HFFc6 (cell line): ENCODE results near the gene CRISPLD2. TPM values are rescaled to one million over a fixed set of nuclear protein-coding genes. Genes with fewer than 3 reads are reported as not detected.

Experiments
- DNase-seq: peaks from one replicate; pipeline ENCODE4 v3.0.0-alpha.2; 2018
- H3K27ac Mint-ChIP-seq: 2 replicates; pipeline ENCODE4 v1.8.0; 2020; ENCODE audit warnings: mild to moderate bottlenecking, mixed read lengths
- H3K27me3 Mint-ChIP-seq: 2 replicates; pipeline ENCODE4 v1.8.0; 2021; ENCODE audit warnings: mild to moderate bottlenecking, moderate library complexity, mixed read lengths; ENCODE audit not compliant: insufficient read depth
- H3K36me3 Mint-ChIP-seq: 2 replicates; pipeline ENCODE4 v1.8.0; 2021; ENCODE audit warnings: low read depth, mixed read lengths
- H3K4me1 Mint-ChIP-seq: 2 replicates; pipeline ENCODE4 v1.8.0; 2020; ENCODE audit warnings: low read depth, mixed read lengths
- H3K4me3 Mint-ChIP-seq: 2 replicates; pipeline ENCODE4 v1.8.0; 2020; ENCODE audit warnings: mild to moderate bottlenecking, moderate library complexity, mixed read lengths
- H3K9me3 Mint-ChIP-seq: 2 replicates; pipeline ENCODE4 v1.8.0; 2020; ENCODE audit warnings: mild to moderate bottlenecking, mixed read lengths
- CTCF ChIP-seq: fragments of 200-600 bp; sonication (generic); IDR thresholded peaks from 2 replicates; pipeline ENCODE4 v1.5.0; 2021; ENCODE audit warnings: antibody characterized with exemption, mild to moderate bottlenecking
- total RNA-seq, 6 experiments: library from RNA; stranded (reverse); fragmentation: NEBNext Ultra II Directional; extraction: Animal tissue kit (Norgen Biotek cat#: 25700); gene quantifications; 2 replicates in 1 of 6; 3 replicates in 5 of 6; pipeline ENCODE4 v1.2.3, GENCODE V29; 2021

The CRISPLD2 gene
- total RNA-seq, 6 experiments from 2014 or later = 12.2 to 15.5 (median 13.6) TPM

- no peak overlapping the region for H3K4me3 Mint-ChIP-seq
- TF ChIP-seq CTCF = no peak
- H3K27ac Mint-ChIP-seq = no peak overlapping the region
- no peaks in the 10 kb centered on the region for H3K9me3 Mint-ChIP-seq
- peak; percentile 16 for DNase-seq
- peaks cover 10% of the 10 kb centered on the region for H3K4me1 Mint-ChIP-seq
- no peaks in the 10 kb centered on the region; the same call in 1 of the 2 replicates for H3K27me3 Mint-ChIP-seq
- H3K36me3 Mint-ChIP-seq = peaks cover 7% of the 10 kb centered on the region; the same call in 1 of the 2 replicates
Measured at GRCh38 chr16:84874553-84874952, 54.8 kb downstream of the CRISPLD2 start.

- Mint-ChIP-seq H3K36me3 (peaks cover 11% of the 10 kb centered on the region; the same call in 1 of the 2 replicates), H3K4me3 (no peak overlapping the region), H3K27me3 (no peaks in the 10 kb centered on the region; the same call in 1 of the 2 replicates), H3K9me3 (no peaks in the 10 kb centered on the region), H3K4me1 (peaks cover 15% of the 10 kb centered on the region), H3K27ac (no peak overlapping the region; the same call in 1 of the 2 replicates)
- DNase-seq = peak; percentile 16
- TF ChIP-seq CTCF = no peak
Measured at GRCh38 chr16:84874983-84875382, 55.2 kb downstream of the CRISPLD2 start.

DNA sequence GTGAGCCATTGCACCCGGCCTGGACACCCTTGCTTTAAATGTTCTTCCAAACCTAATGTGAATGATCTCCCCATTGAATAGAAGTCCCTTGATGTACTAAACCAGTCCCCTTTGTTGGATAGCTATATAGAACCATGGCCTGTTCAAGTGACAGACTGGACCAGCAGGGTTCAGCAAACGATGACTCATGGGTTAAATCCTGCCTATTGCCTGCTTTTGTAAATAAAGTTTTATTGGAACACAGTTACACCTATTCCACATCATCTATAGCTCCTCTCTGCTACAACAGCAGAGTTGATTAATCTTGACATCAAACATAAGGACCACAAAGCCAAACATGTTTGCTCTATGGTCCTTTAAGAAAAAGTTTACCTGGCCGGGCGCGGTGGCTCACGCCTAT, 56.1 kb downstream of the CRISPLD2 start:
- no peaks in the 10 kb centered on the region for H3K9me3 Mint-ChIP-seq
- peaks cover 20% of the 10 kb centered on the region for H3K4me1 Mint-ChIP-seq
- TF ChIP-seq CTCF = no peak
- no peak overlapping the region for H3K4me3 Mint-ChIP-seq
- no peak for DNase-seq
- H3K36me3 Mint-ChIP-seq = peaks cover 11% of the 10 kb centered on the region; the same call in 1 of the 2 replicates
- no peaks in the 10 kb centered on the region; the same call in 1 of the 2 replicates for H3K27me3 Mint-ChIP-seq
- H3K27ac Mint-ChIP-seq = no peak overlapping the region

DNA sequence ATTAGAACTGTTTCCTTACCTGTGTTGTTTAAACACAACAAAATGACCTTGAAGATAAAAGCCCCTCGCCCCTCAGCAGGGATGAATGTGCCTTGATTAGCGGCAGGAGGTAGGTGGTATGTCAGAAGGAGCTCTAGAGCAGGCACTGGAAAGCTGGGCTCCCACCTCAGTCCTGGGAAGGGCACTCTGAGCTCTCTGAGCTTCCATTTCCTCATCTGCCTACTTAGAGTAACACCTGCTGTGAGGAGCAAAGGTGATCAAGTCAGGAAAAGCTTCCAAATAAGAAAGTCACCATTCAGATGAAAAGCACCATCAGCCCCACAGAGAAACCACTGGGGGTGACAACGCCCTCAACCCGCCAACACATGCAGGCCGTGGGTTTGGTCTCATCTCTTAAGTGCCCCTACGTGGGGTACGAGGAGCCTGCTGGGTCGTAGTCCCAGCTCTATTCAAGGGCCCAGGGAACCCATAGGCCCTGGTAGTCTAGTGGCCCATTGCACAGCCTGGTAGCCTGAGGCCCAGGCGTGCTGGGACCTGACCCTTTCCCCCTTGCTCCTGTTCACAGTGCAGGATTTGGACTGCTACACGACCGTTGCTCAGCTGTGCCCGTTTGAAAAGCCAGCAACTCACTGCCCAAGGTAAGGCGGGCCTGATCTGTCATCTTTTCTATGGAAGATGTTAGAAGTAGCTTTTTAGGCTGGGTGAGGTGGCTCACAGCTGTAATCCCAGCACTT, 57.3 kb downstream of the CRISPLD2 start:
- H3K4me3 Mint-ChIP-seq = no peak overlapping the region

DNA sequence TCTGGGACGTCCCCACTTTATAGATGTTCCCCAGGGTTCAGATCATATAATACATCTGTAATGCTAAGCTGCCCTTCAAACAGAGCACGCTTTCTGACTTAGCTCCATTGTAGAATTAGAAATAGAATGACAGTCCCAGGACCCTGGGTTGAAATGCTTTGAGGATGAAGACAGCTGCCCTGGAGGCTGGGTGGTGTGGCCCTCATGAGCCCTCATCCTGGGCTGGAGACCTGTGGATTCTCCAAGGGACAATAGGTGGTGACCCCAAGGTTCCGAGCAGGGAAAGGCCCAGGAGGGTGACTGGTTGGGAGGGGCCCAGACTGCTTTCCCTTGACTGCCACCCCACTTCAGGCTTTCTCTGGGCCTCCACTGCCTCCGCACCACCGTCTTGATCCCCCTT, 59.0 kb downstream of the CRISPLD2 start:
- no peaks in the 10 kb centered on the region; the same call in none of the 2 replicates for H3K27me3 Mint-ChIP-seq

More for the DNA sequence above, 57.3 kb downstream of the CRISPLD2 start:
- Mint-ChIP-seq H3K9me3 (no peaks in the 10 kb centered on the region; the same call in 1 of the 2 replicates), H3K4me1 (peaks cover 32% of the 10 kb centered on the region), H3K36me3 (peaks cover 21% of the 10 kb centered on the region), H3K27ac (no peak overlapping the region), H3K27me3 (no peaks in the 10 kb centered on the region; the same call in none of the 2 replicates)
- TF ChIP-seq CTCF = no peak
- DNase-seq = no peak

More for the DNA sequence above, 59.0 kb downstream of the CRISPLD2 start:
- Mint-ChIP-seq H3K4me1 (peaks cover 46% of the 10 kb centered on the region), H3K27ac (no peak overlapping the region), H3K4me3 (no peak overlapping the region), H3K9me3 (no peaks in the 10 kb centered on the region; the same call in 1 of the 2 replicates), H3K36me3 (peaks cover 29% of the 10 kb centered on the region)
- DNase-seq = no peak
- TF ChIP-seq CTCF = no peak
